WTC11 (cell line): ENCODE measurements around the gene RBM19.

Source experiments
- CBFB ChIP-seq: sonication (generic); formaldehyde crosslinking; IDR thresholded peaks from 2 replicates; pipeline ENCODE4 v1.8.1; 2022; ENCODE audit warnings: mild to moderate bottlenecking, low read depth, missing genetic modification reagents
- CREB1 ChIP-seq: sonication (generic); formaldehyde crosslinking; IDR thresholded peaks from 2 replicates; pipeline ENCODE4 v1.8.0; 2023; ENCODE audit warnings: mild to moderate bottlenecking, missing genetic modification reagents
- ETV6 ChIP-seq: sonication (generic); formaldehyde crosslinking; IDR thresholded peaks from 2 replicates; pipeline ENCODE4 v1.8.1; 2022; ENCODE audit warnings: mild to moderate bottlenecking, missing genetic modification reagents
- IRF2 ChIP-seq: sonication (generic); formaldehyde crosslinking; IDR thresholded peaks from 2 replicates; pipeline ENCODE4 v1.8.0; 2022; ENCODE audit warnings: low read depth, missing genetic modification reagents, borderline replicate concordance
- JUN ChIP-seq: sonication (generic); formaldehyde crosslinking; IDR thresholded peaks from 2 replicates; pipeline ENCODE4 v1.8.0; 2023; ENCODE audit warnings: mild to moderate bottlenecking, missing genetic modification reagents
- TCF7 ChIP-seq: sonication (generic); formaldehyde crosslinking; IDR thresholded peaks from 2 replicates; pipeline ENCODE4 v1.8.0; 2022; ENCODE audit warnings: mild to moderate bottlenecking, low read depth, missing genetic modification reagents, moderate library complexity
- TF ChIP-seq, protein P1 (sequence below): fragments of 200-600 bp; IDR thresholded peaks from 2 replicates; pipeline ENCODE4 v1.8.0; 2022; ENCODE audit warnings: antibody characterized with exemption
- TF ChIP-seq, protein P2 (sequence below): sonication (generic); formaldehyde crosslinking; IDR thresholded peaks from 2 replicates; pipeline ENCODE4 v1.8.0; 2022; ENCODE audit warnings: mild to moderate bottlenecking, missing genetic modification reagents
- TF ChIP-seq, protein P3 (sequence below): sonication (generic); formaldehyde crosslinking; IDR thresholded peaks from 2 replicates; pipeline ENCODE4 v1.8.1; 2022; ENCODE audit warnings: mild to moderate bottlenecking, missing genetic modification reagents, moderate library complexity, borderline replicate concordance
- TF ChIP-seq, protein P4 (sequence below): sonication (generic); formaldehyde crosslinking; IDR thresholded peaks from 2 replicates; pipeline ENCODE4 v1.8.1; 2022; ENCODE audit warnings: low read depth, missing genetic modification reagents, borderline replicate concordance

DNA sequence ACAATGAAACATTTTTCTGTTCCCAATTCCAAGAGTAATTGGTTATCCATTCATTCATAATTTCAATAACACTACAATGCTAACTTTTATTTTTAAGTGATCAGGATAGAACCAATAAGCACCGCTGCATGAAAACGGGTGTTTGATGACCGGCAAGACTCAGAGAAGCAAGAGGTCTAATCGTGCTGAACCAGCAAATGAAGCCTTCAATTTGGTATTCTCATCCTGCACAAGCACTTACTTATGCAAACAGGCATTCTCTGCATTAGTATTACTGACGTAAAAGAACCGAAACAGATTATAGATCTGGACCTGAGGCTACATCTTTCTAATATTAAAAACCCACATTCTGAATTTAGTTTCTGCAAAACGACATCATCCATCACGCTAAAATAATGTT, 67.7 kb downstream of the RBM19 start:
- TF ChIP-seq, protein P1, sequence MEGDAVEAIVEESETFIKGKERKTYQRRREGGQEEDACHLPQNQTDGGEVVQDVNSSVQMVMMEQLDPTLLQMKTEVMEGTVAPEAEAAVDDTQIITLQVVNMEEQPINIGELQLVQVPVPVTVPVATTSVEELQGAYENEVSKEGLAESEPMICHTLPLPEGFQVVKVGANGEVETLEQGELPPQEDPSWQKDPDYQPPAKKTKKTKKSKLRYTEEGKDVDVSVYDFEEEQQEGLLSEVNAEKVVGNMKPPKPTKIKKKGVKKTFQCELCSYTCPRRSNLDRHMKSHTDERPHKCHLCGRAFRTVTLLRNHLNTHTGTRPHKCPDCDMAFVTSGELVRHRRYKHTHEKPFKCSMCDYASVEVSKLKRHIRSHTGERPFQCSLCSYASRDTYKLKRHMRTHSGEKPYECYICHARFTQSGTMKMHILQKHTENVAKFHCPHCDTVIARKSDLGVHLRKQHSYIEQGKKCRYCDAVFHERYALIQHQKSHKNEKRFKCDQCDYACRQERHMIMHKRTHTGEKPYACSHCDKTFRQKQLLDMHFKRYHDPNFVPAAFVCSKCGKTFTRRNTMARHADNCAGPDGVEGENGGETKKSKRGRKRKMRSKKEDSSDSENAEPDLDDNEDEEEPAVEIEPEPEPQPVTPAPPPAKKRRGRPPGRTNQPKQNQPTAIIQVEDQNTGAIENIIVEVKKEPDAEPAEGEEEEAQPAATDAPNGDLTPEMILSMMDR, result no peak
- TF ChIP-seq ETV6 (CRISPR knock-in tag), result no peak
- TF ChIP-seq, protein P2, sequence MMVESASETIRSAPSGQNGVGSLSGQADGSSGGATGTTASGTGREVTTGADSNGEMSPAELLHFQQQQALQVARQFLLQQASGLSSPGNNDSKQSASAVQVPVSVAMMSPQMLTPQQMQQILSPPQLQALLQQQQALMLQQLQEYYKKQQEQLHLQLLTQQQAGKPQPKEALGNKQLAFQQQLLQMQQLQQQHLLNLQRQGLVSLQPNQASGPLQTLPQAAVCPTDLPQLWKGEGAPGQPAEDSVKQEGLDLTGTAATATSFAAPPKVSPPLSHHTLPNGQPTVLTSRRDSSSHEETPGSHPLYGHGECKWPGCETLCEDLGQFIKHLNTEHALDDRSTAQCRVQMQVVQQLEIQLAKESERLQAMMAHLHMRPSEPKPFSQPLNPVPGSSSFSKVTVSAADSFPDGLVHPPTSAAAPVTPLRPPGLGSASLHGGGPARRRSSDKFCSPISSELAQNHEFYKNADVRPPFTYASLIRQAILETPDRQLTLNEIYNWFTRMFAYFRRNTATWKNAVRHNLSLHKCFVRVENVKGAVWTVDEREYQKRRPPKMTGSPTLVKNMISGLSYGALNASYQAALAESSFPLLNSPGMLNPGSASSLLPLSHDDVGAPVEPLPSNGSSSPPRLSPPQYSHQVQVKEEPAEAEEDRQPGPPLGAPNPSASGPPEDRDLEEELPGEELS, result no peak
- no peak for TF ChIP-seq JUN (CRISPR knock-in tag)
- TF ChIP-seq TCF7, result no peak
- no peak for TF ChIP-seq CBFB (CRISPR knock-in tag)
- TF ChIP-seq CREB1 (CRISPR knock-in tag), result no peak
- TF ChIP-seq IRF2 (CRISPR knock-in tag), result no peak
- TF ChIP-seq, protein P3, sequence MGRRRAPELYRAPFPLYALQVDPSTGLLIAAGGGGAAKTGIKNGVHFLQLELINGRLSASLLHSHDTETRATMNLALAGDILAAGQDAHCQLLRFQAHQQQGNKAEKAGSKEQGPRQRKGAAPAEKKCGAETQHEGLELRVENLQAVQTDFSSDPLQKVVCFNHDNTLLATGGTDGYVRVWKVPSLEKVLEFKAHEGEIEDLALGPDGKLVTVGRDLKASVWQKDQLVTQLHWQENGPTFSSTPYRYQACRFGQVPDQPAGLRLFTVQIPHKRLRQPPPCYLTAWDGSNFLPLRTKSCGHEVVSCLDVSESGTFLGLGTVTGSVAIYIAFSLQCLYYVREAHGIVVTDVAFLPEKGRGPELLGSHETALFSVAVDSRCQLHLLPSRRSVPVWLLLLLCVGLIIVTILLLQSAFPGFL (CRISPR knock-in tag), result no peak
- TF ChIP-seq, protein P4, sequence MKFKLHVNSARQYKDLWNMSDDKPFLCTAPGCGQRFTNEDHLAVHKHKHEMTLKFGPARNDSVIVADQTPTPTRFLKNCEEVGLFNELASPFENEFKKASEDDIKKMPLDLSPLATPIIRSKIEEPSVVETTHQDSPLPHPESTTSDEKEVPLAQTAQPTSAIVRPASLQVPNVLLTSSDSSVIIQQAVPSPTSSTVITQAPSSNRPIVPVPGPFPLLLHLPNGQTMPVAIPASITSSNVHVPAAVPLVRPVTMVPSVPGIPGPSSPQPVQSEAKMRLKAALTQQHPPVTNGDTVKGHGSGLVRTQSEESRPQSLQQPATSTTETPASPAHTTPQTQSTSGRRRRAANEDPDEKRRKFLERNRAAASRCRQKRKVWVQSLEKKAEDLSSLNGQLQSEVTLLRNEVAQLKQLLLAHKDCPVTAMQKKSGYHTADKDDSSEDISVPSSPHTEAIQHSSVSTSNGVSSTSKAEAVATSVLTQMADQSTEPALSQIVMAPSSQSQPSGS (CRISPR knock-in tag), result no peak
